Lung (tissue), 12 donors: ENCODE measurements around the gene CENPP. TPM values are rescaled to one million over a fixed set of nuclear protein-coding genes. Genes with fewer than 3 reads are reported as not detected.
A peak's percentile ranks its signal among the peaks of the same experiment; 100 is the strongest.
"Not testable (repeated sequence)": the region's sequence is repeated elsewhere in the genome, so short reads cannot be mapped to it uniquely, and the experiment has no call there.

Experiments
- ATAC-seq: fragments of 200-7000 bp; cut with Tn5 transposase; one replicate; pipeline ENCODE4 v1.9.1; 2020; ENCODE audit warnings: moderate number of reproducible peaks; ENCODE audit not compliant: insufficient read depth, low FRiP score
- DNase-seq, 3 donors: peaks; one replicate each; pipeline ENCODE4 v3.0.0-alpha.2; 2013 to 2017
- H3K27ac ChIP-seq, 2 donors: one replicate each; pipeline ENCODE4 v1.5.1; 2013; ENCODE audit warnings: mild to moderate bottlenecking in 2 of 2, moderate library complexity in 2 of 2, control low read depth in 1 of 2, inconsistent platforms in 1 of 2, low read depth in 1 of 2, low read length in 1 of 2
- H3K27me3 ChIP-seq, 3 donors: one replicate each; pipeline ENCODE4 v1.5.1; 2013; ENCODE audit warnings: low read length in 2 of 3; ENCODE audit not compliant: control insufficient read depth in 3 of 3, insufficient read depth in 3 of 3
- H3K36me3 ChIP-seq, 4 donors: one replicate each; pipeline ENCODE4 v1.5.1; 2013; ENCODE audit warnings: low read length in 4 of 4, mild to moderate bottlenecking in 1 of 4, moderate library complexity in 1 of 4; ENCODE audit not compliant: control insufficient read depth in 4 of 4, insufficient read depth in 4 of 4
- H3K4me1 ChIP-seq, 5 donors: one replicate each; pipeline ENCODE4 v1.5.1; 2013; ENCODE audit warnings: low read length in 5 of 5, mild to moderate bottlenecking in 2 of 5, moderate library complexity in 1 of 5; ENCODE audit not compliant: control insufficient read depth in 5 of 5, insufficient read depth in 5 of 5
- H3K4me3 ChIP-seq: one replicate; pipeline ENCODE4 v1.5.1; 2013; ENCODE audit warnings: mild to moderate bottlenecking, control low read depth, moderate library complexity
- H3K9ac ChIP-seq, 2 donors: one replicate each; pipeline ENCODE4 v1.5.1; 2013; ENCODE audit warnings: low read length in 2 of 2, control low read depth in 1 of 2; ENCODE audit not compliant: insufficient read depth in 1 of 2
- H3K9me3 ChIP-seq, 4 donors: one replicate each; pipeline ENCODE4 v1.5.1; 2013; ENCODE audit warnings: low read length in 3 of 4, mild to moderate bottlenecking in 1 of 4, moderate library complexity in 1 of 4; ENCODE audit not compliant: control insufficient read depth in 4 of 4, insufficient read depth in 3 of 4
- WGBS, 2 donors: extraction: QIAGEN DNeasy Blood & Tissue Kit; methylation state at CpG; one replicate each; pipeline ENCODE4 v1.1.7; 2013; 5-methylcytosine and 5-hydroxymethylcytosine counted together
- polyA plus RNA-seq, 2 donors: library from polyadenylated mRNA; stranded (reverse); fragments of 200-250 nt; gene quantifications; one replicate each; pipeline ENCODE4 v1.2.1, GENCODE V29; 2013
- total RNA-seq, 2 donors: library from RNA; depleted of rRNA in 1 of 2; stranded (reverse); fragments of >200 nt in 1 of 2; gene quantifications; one replicate each; pipeline ENCODE4 v1.2.1, GENCODE V29; 2014 to 2021
- TF ChIP-seq, protein P1 (sequence below): IDR thresholded peaks from 2 replicates; pipeline ENCODE4 v1.5.1; 2012; ENCODE audit warnings: mild to moderate bottlenecking; ENCODE audit errors: control extremely low read depth, extremely low read depth
- donor health status: control.
- donor health status: control.
- donor health status: Bipolar disorder and iron deficiency.
- donor health status: healthy.
- donor health status: DM: yes; HTN: yes; CAD: no.

CENPP gene
- total and polyA plus RNA-seq, 4 donors = 1.2 to 11.8 (median 2.9) TPM

DNA sequence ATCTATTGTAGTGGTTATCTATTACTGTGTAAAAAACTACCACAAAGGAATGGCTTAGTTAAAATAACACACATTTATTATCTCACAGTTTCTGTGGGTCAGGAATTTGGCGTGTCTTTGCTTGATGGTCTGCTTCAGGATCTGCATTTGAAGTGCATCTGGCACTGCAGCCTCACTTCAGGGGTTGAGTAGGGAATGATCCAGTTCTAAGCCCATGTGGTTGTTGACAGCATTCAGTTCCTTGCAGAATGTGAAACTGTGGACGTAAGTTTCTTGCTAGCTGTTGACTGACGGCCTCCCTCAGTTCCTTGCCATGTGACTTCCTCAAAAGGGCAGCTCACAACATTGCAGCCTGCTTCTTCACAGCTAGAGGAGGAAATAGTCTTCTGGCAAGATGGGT lies 80.7 kb downstream of the CENPP start:
- WGBS, 2 donors = 24 to 32% methylated on average over 3 of the region's 3 CpGs
- Histone ChIP-seq H3K27me3 (no peaks in the 10 kb centered on the region), H3K4me3 (no peak overlapping the region), H3K36me3 (no peaks in the 10 kb centered on the region), H3K27ac (no peak overlapping the region), H3K4me1 (peaks cover 0 to 50% (median 4%) of the 10 kb centered on the region in 5 donors), H3K9me3 (no peaks in the 10 kb centered on the region), H3K9ac (peak overlapping the region in 1 of 2 donors; percentile 67)
- ATAC-seq (peak; percentile 62), DNase-seq (peak; percentile 24 to 74 (median 50))
- TF ChIP-seq, protein P1, sequence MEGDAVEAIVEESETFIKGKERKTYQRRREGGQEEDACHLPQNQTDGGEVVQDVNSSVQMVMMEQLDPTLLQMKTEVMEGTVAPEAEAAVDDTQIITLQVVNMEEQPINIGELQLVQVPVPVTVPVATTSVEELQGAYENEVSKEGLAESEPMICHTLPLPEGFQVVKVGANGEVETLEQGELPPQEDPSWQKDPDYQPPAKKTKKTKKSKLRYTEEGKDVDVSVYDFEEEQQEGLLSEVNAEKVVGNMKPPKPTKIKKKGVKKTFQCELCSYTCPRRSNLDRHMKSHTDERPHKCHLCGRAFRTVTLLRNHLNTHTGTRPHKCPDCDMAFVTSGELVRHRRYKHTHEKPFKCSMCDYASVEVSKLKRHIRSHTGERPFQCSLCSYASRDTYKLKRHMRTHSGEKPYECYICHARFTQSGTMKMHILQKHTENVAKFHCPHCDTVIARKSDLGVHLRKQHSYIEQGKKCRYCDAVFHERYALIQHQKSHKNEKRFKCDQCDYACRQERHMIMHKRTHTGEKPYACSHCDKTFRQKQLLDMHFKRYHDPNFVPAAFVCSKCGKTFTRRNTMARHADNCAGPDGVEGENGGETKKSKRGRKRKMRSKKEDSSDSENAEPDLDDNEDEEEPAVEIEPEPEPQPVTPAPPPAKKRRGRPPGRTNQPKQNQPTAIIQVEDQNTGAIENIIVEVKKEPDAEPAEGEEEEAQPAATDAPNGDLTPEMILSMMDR = no peak

DNA sequence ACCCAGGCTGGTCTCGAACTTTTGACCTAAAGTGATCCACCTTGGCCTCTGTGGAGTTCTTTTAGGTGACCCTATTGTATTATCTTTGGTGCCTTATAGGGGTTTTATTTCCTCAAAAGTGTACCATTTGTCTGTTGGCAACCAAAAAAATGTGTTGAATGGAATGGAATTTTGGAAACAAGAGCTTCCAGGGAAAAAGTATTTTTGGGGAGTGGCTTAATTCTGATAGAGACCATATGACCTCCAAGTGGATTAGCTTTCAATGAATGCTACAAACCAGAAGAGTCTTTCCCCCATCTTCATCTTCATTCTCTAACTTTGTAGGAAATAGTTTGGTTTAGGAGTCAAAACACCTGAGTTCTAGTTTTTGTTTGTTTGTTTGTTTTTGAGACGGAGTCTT lies 82.1 kb downstream of the CENPP start:
- no peaks in the 10 kb centered on the region for H3K27me3 ChIP-seq
- no peak overlapping the region for H3K9ac ChIP-seq
- no peak overlapping the region for H3K4me3 ChIP-seq
- H3K36me3 ChIP-seq = no peaks in the 10 kb centered on the region
- peaks cover 0 to 46% (median 4%) of the 10 kb centered on the region in 5 donors for H3K4me1 ChIP-seq
- TF ChIP-seq, protein P1 = no peak
- 94 to 95% methylated on average over 2 of the region's 2 CpGs for WGBS, 2 donors
- no peak for ATAC-seq
- DNase-seq = no peak
- H3K9me3 ChIP-seq = no peaks in the 10 kb centered on the region
- no peak overlapping the region for H3K27ac ChIP-seq

DNA sequence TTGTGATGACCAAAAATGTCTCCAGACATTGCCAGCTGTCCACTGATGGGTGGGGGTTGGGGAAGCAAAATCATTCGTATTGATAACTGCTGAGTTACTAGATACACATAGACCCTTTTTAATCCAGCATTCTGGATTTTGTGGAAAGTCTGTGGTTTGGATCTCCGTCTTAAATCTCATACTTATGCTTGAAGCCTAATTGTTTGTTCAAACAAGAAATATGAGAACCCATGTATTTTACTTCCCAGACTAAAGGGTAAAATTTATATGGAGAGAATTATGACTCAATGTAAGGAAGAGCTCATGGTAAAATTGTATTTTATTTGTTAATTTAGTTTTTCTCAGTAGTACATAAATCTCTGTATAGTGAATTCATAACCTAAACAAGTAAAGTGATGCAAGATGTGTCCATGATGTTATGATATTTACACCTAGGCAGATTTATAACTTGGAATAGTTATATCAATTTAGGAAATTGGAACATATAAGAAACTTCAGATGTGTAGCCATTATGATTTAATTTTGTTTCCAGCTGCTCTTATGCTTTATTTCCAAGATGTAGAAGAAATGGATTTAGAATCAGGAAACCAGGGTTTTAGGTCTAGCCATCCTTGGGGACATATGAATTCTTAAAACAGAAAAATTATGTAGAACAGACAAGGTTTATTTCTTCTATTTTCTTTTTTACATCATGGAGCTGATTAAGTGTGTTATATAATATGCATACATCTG lies 83.2 kb downstream of the CENPP start:
- no peak for ATAC-seq
- WGBS, 2 donors = 91 to 95% methylated on average over 2 of the region's 2 CpGs

DNA sequence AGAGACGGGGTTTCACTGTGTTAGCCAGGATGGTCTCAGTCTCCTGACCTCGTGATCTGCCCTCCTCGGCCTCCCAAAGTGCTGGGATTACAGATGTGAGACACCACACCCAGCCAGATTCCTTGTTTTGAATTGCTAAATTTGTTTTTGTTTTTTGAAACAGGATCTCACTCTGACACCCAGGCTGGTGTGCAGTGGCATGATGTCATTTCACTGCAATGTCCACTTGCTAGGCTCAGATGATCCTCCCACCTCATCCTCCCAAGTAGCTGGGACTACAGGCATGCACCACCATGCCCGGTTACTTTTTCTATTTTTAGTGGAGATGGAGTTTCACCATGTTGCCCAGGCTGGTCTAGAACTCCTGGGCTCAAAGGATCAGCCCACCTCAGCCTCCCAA lies 85.4 kb downstream of the CENPP start:
- H3K36me3 ChIP-seq, H3K9me3 ChIP-seq, H3K9ac ChIP-seq, H3K27ac ChIP-seq, H3K27me3 ChIP-seq, ATAC-seq, DNase-seq, H3K4me3 ChIP-seq: not testable (repeated sequence)
- 75 to 91% methylated on average over 4 of the region's 4 CpGs for WGBS, 2 donors
- H3K4me1 ChIP-seq = peaks cover 0 to 22% (median 4%) of the 10 kb centered on the region in 5 donors

More for the DNA sequence above, 83.2 kb downstream of the CENPP start:
- Histone ChIP-seq H3K36me3 (no peaks in the 10 kb centered on the region), H3K9ac (no peak overlapping the region), H3K4me1 (peaks cover 0 to 39% (median 4%) of the 10 kb centered on the region in 5 donors), H3K4me3 (no peak overlapping the region), H3K27me3 (no peaks in the 10 kb centered on the region), H3K27ac (no peak overlapping the region), H3K9me3 (no peaks in the 10 kb centered on the region)
- DNase-seq = peak in 1 of 3 donors; percentile 46
- TF ChIP-seq, protein P1 = no peak
